DMS79 treated with DMSO at 0.1 percent for 48 hours (cell line): ENCODE data around the gene EBF3.

Experiments used
- DNase-seq: peaks from one replicate; lab custom pipeline; 2025; lab: John Stamatoyannopoulos, UW

Gene EBF3

DNA sequence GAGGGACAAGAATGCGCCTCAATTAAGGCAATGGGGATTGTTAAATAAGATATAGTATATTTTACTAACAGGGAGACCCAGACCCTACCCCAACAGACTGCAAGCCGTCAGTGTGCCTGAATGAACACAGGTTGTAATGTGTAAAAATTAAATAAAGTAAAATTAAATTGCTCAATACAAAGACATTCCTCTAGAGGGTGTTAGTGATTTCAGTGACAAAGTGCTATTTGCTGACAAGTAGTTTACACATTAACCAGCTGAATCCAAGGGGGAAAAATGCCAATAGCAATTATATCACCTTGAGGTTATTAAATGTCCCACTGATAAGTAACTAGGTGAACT is 110.5 kb downstream of the EBF3 start:
- no peak for DNase-seq

DNA sequence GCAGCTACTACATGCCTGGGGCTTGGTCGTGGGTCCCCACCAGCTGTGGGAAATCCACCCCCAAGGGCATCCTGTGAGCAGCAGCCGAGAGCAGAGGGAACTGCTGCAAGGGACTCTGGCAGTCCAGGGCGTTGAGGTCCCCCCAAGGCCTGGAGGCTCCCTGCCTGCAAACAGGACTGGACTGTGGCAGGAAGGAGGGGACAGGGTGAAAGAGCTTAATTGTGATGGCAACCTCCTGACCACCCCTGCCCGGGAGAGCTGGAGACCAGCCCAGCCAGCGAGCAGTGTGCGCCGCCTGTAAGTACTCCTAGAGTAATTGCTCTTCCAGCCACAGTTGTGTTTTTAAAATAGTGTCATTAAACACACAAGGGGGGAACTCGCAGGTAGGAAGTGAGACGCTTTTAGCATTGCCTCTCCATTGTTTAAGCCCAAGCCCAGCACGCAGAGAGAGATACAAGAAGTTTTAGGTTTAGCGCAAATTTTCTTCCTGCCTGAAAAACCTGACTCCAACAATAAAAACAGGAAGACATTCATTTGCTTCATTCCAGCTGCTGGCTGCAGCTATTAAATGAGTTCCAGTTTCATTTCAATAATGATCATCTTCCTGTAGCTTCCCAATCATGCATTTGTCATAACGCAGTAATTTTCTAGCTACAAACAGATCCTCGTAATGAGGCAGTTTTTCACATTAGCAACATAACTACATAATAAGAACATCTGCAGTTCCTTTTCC is 111.1 kb downstream of the EBF3 start:
- DNase-seq: no peak

- no peak for DNase-seq
Measured at GRCh38 chr10:129851941-129852640, 112.0 kb downstream of the EBF3 start.

GRCh38 chr10:129850790-129851189 is 113.3 kb downstream of the EBF3 start:
- no peak for DNase-seq

- no peak for DNase-seq
Measured at GRCh38 chr10:129850316-129850715, 113.8 kb downstream of the EBF3 start.

DNA sequence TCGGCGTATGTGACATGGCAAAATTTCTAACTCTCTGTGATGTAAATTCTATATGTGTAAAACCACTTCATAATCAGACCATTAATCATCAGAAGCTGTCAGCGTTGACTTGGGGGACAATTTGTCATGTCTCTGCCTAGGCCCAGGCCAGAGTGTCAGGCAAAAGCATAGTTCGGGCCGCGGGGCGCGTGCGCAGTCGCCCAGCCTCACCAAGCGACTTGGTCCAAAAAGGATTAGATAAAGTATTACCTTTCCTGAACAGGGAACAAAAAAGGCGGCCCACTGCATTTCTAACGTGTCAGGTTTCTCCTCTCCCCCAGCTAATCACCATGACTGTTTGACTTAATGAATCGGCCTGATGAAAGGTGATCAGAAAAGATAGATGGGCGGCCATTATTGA is 114.2 kb downstream of the EBF3 start:
- no peak for DNase-seq

DNA sequence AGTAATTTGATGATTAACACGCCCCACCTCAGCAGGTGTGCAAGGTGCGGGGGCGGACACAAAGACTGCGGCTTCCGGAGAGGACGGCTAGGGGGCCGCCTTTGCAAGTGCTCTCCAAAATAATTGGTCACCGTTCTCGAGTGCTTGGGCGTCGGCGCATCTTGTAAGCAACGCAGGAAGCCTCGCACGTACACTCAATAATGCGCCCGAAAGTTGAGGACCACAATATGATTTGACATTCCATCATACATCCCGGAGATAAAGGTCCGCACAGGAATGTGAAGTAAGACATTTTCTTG is 114.7 kb downstream of the EBF3 start:
- no peak for DNase-seq

GRCh38 chr10:129848696-129849451 is 115.2 kb downstream of the EBF3 start:
- no peak for DNase-seq

DNA sequence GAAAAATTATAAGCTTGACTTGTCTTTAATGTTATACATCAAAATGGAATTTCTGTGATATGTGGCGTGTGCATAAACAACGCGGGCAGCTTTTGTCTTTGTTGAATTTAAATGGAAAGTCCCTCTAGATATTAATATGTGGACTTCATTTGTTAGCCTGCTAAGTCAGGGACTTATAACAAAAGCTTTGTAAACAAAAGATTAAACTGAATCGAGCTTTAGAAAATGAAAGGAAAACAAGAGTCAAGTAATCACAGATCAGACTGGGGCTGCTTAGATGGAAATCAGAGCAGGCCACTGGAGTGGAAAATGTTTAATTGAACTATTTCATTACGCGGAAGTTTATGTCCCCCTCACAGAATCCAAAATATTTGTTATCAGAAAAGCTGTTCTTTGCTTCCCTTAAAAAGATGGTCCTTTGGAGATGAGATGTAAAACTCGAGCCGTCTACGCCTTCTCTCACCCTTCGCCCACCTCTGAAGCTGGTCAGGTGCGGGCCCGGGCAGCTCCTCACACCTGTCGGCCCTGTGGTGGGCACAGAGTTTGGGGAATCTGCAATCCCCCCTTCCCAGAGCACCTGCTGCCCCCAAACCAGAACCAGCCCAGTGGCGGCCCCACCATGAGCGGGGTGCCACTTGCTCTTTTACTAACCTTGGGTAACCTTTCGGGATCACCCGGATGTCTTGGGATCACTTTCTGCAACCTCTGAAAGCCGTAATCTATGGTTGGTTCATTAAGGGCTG is 116.2 kb downstream of the EBF3 start:
- no peak for DNase-seq

DNA sequence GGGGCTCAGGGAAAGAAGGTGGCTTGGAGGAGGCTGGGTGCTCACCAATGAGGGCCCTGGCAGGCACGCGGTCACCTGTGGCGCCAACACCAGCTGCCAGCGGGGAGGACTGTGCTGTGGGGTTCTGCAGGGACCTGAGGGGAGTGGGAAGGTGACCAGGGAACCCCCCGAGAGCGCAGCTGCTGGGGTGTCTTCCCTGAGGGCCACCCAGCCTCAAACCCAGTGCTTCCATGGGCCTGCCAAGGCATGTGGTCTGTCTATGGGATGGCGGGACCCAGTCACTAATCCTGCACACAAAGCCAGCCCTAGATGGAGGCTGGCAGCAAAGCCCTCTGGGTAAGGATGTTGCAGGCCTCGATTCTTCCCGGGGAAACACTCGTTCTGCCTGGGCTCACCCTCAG is 117.1 kb downstream of the EBF3 start:
- DNase-seq: no peak

- no peak for DNase-seq
Measured at GRCh38 chr10:129845111-129845753, 118.8 kb downstream of the EBF3 start.

DNA sequence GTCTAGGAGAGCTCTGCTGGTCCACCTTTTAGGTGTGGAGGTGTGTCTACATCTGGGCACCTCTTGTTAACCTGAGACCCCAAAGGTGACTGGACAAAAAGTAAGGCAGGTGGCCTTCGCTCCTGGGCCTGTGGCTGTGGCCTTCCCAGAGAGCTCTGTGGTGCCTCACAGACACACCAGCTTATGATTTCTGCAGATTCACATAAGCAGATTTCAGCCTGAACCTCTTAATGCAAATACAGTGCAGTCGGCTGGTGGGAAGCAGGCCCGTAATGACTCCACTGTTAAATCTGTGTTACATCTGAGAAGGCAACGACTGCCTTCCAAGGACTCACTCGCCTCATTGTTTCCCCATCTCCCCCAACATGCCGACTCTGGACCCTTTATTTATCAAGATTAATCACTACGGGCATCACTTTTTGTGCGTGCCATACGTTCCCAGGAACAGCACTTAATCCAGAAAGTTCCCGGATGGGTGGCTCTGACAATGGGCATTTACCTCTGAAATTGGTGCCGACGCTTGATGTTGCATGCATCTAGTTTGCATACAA is 119.8 kb downstream of the EBF3 start:
- DNase-seq: no peak

DNA sequence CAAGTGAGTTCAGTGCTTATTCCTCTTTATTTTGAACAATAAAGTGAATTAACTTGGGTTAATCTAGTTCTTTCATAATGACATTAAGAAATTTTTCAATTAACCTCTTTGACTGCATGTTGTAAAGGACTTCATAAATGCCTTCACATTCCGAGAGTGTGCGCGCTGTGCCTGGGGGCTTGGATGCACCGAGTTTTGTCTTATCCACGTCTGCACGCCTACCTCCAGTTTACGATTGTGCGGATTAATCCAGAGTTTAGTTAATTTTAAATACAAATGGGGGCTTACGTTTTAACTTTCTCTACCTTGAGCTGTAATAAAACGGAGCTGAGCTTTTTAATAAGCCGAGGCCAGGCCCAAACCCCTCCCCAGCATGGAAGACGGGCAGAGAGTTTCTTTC is 120.4 kb downstream of the EBF3 start:
- no peak for DNase-seq

- DNase-seq: no peak
Measured at GRCh38 chr10:129843131-129843541, 120.9 kb downstream of the EBF3 start.

DNA sequence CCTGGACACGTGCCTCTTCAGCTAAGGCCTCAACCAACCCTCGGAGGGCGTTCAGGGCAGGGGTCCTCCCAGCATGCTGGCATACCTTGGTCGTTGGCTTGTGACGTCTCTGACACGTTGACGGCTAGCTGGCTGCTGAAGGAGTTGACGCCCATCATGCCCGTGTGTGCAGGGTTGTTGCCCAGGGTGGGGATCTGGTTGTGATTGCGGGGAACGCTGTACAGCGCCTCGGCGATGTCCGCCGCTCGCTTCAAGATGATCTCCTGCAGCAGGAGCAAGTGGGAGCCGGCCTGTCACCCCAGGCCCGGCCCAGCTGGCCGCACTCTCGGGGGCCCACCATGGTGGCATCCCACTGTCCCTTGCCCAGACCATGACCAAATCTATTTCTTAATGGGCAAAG is 122.0 kb downstream of the EBF3 start:
- no peak for DNase-seq

- no peak for DNase-seq
Measured at GRCh38 chr10:129841590-129841989, 122.5 kb downstream of the EBF3 start.

- DNase-seq: no peak
Measured at GRCh38 chr10:129841071-129841470, 123.0 kb downstream of the EBF3 start.

- DNase-seq: no peak
Measured at GRCh38 chr10:129840196-129840590, 123.9 kb downstream of the EBF3 start.

GRCh38 chr10:129839285-129840195 is 124.5 kb downstream of the EBF3 start:
- no peak for DNase-seq

DNA sequence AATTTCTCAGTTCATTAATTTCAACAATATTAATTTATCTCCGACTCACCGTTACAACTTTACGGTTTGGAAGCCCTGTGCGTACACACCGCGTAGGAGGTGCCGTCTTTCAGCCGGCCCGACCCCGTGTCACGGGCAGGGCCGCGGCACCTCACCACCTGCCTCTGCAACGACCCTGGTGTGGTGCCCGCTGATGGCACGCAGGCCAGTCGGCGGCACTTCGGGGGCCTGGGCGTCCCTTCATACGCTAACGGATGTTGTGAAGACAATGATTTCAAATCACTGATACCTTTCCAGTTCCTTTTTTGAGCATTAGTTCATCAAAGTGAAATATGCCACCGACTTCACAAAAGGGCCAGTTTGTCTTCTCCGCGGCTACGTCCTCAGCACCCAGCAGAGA is 125.3 kb downstream of the EBF3 start:
- DNase-seq: no peak
